ENCODE results near the gene KCNJ5.
A peak's percentile ranks its signal among the peaks of the same experiment; 100 is the strongest.

The KCNJ5 gene

DNA sequence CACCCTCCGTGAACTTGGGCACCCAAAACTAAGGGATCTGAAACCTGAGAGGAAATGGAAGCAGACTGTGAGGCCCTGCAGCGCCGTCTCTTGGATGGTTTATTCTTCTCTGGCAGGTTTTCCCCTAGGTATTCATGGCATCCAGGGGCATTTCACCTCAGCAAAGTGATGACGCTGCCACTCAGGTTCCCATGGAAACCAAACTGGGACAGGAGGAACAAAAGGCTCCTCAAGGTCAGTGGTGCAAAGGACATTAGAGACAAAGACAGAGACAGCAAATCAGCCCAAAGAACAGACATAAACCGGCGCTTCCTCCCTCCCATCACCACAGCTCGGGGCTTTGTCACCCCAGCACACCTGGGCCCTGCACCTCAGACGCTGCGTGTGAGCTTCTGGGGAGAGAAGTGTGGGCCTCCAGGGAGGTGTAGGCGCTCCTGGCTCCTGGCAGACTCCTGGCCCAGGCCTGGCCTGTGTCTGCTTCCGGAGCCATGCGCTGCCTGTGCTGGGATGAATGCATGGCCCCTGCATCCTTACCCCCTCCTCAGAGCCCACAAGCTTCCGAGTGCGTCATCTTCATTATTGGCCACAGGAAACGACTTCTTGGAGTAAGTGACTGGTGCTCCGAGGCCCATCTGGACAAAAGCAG is 45.6 kb downstream of the KCNJ5 start:
- DNase-seq, result no peak

DNA sequence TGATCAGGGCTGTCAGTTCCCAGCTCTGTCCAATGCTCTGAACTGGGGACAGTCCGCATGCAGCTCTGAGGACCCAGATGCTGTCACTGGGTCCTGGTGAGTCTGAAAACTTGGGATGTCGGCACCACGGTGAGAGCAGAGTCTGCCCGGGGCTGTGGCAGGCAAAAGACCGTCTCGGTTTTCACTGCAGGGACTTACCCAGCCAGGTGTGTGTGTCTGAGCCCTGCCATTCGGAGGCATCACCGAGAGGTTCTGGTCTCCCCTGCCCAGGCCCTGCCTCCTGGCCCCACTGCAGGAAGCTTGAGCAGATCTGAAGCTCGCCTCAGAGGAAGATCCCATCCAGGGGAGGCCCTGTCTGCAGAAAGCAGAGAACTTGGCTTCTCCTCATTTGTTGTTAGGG is 46.3 kb downstream of the KCNJ5 start:
- no peak for DNase-seq

DNA sequence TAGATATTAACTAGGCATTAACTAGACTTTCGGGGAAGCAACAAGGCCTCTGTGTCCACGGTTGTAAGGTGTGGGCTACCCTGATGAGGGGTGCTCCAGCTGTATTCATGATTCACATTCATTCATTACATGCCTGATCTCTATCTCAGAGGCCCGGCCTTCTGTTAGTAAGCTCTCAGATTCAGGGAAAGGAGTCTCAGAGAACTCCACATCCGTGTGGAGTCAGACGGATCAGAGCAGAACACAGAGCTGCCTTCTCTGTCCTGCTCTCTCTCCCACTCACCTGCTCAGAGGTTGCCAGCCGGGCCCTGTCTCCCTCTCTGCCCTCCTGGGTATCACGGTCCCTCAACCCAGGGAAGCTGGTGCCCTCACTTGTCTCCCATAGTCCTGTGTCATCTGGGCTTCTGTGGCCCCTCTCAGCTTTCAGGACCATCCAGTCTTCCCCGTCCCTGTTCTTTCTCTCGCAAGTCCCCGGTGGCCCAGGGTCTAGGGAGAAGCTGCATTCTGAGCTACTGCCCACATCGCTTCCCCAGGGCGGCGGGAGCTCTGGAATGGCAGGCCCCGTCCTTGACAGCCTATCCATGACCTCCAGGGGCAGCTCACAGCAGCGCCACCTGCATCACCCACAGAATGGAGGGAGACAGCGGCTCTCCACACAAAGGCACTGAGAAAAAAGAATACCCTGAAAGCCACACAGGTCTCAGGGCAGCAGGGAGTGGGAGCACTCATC is 47.2 kb downstream of the KCNJ5 start:
- DNase-seq, result no peak

DNA sequence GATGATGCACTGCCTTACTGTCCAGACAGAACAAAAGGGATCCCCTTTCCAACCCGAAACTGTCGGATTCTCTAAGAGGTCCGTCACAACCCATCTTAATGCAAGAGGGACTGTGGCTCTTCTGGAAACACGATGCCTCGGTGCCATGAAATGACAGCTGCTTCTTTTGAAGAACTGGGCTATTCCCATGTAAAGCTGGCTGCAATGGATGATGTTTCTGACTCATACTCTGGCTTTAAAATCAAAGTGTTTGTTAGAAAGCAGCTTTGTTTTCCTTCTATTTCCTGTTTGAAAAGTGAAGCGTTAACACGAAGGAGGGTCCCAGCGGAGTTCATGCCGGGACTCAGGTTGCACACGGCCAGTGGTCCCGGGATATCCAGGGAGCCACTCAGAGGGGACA is 48.4 kb downstream of the KCNJ5 start:
- DNase-seq, result no peak

DNA sequence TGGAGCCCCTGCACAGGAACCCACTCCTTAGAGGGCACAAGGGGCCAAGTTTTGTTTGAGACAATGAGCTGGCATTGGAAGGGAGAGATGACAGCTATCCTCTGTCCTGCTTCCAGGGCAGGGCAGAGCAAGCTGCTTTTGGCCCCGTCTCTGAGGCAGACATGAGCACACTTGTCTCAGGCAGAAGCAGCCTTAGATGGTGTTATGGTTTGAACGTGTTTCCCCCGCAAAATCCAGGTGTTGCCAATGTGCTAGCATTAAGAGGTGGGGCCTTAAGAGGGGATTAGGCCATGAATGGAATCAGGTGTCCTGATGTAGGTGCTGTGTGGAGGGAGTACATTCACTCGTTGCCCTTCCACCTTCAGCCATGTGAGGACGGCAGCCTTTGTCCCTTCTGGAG is 49.0 kb downstream of the KCNJ5 start:
- DNase-seq, result no peak

DNA sequence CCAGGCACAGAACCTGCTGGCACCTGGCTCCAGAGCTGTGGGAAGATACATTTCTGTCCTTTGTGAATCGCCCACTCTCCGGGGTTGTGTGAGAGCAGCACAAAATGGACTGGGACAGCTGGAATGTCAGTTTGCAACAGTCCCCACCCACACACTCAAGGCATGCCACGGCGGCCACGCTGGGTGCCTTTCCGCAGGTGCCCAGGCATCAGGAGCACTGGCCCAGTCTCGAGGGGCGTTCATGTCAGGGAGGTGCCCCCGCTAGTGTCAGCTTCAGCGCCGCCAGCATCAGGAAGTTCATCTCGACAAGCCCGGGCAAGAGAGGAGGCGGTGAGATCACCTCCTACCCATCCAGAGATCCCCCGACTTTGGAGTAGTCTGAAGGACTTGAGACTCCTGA is 49.4 kb downstream of the KCNJ5 start:
- DNase-seq, result no peak

DNA sequence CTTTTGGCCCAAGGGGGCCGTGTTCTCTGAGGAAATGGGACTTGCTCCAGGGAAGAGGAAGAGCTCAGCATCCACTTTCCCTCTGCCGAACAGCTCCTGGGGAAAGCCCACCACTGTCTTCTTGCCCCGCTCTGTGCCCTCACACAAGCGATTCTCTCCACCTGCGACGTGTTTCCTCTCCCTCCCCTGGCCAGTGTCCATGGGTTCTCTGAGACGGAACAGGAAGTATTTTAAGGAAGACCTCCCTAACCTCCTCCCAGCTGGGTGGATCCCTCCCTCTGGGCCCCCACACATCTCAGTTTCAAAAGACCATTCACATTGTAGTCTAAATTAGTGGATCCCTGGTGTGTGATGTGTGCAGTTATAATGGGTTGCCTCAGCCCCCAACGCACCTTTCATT is 50.0 kb downstream of the KCNJ5 start:
- DNase-seq, result no peak

DNA sequence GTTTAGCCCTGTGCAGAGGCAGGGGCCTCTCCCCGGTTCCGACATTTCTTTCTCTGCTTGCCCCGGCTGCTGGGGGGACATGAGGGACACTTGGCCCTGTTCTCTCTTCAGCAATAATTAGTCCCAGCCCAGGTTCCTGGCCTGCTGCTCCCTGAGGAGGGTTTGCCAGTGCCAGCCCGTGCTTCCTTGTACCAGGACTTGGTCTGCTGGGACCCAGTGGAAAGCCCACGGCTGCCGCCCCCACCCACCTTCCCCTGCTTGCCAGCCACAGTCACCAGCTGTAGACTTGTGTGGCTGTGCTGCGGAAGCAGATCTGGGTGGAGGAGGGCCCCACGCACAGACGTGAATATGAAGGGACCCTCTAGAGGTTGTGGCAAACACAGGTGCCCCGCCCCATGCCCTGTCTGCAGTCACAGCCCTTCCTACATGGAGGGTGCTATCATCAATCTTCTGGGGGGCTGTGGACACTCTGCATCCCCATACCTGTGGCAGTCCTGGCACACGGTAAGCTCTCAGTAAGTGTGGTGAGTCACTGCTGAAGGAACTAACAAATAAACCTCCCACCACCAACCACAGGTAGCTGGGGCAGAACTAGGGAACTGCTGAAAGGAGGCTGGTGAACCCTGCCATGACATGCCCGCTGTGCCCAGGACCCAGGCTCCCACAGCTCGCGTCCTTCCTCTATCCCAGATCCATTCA is 50.6 kb downstream of the KCNJ5 start:
- no peak for DNase-seq

DNA sequence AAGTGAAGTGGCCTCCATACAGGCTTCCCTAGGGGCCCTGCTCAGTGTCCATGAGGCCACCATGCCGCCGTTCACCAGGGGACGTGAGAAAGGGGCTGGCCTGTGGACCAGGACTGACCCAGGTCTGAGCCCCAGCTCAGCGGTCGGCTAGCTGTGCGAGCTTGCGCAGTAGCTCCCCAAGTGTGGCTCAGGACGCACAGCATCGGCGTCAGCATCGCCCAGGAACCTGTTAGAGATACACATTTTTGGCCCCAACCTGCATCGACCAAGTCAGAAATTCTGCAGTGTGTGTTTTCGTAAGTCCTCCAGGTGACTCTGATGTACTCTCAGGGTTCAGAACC is 51.1 kb downstream of the KCNJ5 start:
- DNase-seq, result no peak

DNA sequence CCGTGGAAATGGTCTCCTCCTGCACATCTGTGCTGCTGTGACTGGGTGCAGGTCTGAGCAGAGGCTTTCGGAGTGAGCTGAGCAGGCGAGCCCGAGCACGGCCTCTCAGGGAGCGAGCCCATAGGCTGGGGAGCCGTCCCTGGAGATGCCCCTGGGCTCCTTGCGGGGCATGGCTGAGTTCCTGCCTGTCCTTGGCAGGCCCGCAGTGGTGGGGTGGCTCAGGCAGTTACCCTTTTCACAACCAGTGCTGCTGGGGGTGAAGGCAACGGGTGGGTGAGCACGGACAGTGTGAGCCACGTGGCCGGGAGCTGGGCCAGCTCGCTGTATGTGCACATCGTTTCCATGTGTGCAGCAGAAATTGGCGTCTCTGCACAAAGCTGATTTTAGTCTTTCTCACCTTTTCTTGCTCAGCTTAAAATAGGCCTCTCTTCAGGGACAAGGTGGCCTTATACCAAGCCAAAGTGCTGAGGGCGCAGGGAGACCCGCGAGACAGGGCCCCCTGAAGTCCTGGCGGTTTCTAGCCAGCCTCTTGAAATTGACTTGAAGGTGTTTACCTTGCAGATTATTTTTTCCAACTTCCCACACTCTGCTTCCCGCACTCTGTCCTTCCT is 51.8 kb downstream of the KCNJ5 start, which contains the start of gene TP53AIP1:
TSS of gene TP53AIP1 (minus strand) at position 55 of the 611 bp plus-strand sequence. CDS start 5,053 bp downstream, outside the sequence.
- no peak for DNase-seq

DNA sequence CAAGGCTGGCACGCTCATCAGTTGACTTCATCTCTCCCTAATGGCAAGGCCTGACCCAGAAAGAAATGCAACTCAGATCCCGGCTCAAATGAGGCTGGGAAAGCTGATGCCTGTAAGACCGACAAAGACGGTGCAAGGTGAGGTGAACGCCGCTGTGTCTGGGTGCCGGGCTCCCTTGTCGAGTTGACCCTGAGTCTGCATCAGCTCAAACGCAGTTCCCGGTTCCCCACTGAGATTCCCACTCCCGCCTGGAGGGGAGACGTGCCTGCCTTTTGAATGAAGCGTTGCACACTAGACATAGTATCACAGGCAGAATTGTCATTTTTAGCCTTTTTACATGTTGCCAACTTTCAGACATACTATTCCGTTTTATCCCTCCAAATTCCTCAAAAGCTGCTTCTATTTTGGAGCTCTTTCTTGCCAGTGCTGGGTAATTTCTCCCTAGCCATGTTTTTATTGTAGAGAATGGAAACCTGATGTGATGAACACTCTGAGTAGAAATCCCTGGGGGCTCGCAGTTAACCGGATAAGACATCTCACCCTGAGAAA is 52.3 kb downstream of the KCNJ5 start:
- no peak for DNase-seq

DNA sequence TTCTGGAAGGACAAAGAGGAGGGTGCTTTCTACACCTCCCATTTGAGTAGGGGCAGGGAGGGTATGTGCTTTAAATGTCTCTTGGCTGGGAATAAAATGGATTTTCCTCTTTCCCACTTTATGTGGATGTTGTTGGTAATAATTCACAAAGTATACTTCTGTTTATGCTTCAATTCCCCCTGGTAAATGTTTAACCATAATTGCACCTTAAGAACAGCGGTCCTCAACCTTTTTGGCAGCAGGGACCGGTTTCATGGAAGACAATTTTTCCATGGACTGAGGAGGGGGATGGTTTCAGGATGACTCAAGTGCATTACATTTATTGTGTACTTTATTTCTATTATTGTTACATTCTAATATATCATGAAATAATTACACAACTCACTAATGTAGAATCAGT is 55.5 kb downstream of the KCNJ5 start:
- DNase-seq, result no peak

DNA sequence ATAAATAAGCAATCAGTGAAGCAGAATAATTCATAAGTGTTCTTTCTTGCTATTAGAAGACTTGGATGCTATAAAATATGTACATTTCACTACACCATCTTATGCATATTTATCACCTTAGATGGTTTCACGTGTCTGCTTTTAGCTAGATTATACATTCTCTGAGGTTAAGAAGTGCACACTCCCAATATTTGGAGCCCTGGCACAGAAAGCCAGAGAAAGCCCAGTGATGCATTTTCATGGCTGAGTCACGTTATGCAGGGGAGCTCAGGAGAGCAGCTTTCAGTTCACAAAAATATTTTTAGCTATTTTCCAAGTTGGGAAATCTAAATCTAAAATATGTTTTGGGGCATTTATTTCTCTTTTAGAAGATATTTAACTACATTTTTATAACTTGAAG is 56.6 kb downstream of the KCNJ5 start:
- no peak for DNase-seq

DNA sequence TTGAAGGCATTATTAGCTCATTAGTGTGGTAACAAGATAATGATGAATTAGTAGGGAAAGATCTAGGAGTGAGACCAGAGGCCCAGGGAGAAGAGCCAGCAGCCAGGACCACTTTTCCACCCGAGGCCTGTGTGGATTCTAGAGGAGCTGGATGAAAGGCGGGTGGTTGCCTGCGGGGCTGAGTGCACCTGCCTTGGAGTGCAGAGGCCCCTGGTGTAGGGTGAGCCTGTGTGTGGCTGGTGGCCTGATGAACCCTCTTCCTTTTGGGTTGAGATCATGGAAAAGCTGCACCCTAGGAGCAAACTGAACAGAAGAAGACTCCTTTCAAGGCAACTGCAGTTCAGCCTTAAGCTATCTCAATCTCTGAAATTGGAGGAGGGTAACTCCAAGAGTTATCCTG is 57.4 kb downstream of the KCNJ5 start:
- DNase-seq, result no peak

DNA sequence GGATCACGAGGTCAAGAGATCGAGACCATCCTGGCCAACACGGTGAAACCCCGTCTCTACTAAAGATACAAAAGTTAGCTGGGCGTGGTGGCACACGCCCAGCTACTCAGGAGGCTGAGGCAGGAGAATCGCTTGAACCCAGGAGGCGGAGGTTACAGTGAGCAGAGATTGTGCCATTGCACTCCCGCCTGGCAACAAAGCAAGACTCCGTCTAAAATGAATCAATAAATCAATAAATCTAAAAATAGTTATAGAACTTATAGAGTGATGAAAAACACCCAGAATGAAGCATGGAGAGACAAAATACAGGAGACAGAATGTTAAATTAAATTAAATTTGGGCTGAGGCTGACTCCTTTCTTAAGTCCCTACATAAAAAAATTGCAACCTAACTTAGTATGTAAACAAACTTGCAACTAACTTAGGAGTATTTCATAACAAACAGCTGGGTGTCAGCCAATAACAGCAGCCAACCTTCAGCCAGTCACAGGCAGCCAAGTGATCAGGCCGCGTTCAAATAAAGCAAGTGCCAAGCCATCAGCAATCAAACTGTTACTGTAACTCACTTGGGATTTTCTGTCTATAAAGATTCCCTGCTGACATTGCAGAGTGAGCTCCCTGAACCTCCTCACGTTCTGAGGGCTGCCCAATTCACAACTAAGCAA is 58.8 kb downstream of the KCNJ5 start:
- no peak for DNase-seq

DNA sequence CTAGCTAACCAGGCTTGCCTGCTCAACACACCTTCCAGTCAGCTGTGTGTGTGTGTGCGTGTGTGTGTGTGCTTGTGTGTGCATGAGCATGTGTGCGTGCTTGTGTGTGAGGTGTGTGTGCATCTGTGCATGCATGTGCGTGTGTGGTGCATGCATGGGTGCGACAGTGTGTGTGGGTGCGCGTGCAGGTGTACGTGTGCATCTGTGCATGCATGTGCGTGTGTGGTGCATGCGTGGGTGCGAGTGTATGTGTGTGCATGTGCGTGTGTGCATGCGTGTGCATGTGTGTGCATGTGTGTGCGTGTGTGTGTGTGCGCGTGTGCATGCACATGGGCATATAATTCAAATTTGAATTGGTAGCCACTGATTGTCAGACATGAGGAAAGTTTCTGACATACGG is 62.0 kb downstream of the KCNJ5 start:
- DNase-seq, result no peak

DNA sequence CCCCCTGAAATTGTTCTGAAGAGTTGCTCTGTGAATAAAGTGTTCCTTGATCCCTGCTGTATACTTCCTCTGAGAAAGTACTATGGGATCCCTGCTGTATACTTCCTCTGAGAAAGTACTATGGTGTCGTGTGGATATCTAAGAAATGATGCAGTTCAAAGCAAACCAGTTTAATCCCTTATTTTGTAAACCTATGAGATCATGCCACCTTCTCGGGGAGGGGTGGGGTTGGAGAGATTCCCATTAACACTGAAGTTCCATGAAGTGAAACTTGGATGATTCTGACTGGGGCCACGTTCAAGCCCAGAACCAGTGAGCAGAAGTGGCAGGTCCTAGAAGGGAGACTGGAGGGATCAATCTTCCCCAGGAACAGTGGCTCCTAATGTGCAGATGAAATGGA is 64.5 kb downstream of the KCNJ5 start:
- no peak for DNase-seq

DNA sequence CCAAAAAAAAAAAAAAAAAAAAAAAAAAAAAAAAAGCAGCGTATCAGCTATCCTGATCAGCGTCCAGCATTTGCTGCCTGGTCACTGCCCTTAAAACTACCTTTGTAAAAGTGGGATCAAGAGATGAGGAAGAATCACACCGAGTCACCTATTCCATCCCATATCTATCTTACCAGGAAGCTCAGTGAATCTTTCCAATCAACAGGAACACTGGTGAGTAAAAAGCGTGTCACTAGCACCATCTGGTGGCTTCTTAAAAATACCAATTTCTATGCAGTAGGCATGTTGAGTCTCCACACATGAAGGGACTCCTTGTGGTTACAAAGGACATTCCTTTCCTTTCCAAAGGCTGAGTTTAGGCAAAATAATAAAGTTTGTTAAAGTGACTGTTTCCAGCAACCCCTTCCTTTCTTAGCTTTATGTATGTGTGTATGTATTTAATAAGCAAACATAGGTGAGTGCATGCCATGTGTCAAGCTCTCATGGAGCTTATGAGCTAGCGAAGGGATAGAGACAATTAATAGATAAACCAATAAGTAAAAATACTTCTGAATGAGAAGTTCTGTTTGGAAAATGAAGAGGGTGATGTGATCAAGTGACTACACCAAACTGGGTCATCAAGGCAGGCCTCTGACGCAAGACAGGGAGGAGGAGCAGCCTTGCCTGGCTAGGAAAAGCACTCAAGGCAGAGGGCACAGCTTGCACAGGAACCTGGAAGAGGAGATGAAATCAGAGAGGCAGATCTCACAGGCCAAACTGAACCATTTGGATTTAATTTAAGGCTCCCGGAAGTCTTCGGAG is 65.4 kb downstream of the KCNJ5 start:
- DNase-seq, result peak; percentile 69

DNA sequence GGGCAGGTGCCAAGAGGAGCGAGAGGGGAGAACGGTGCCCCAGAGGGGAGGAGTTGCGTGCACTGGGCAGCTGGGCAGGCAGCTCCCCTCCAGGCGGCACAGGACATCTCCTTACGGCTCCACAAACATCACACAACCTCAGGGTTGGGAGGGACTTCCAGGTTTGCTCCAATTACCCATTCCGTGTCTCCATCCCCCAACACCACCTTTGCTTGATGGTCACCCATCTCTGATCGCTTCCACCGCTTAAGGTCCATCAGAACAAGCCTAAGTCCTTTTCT is 66.0 kb downstream of the KCNJ5 start:
- no peak for DNase-seq

DNA sequence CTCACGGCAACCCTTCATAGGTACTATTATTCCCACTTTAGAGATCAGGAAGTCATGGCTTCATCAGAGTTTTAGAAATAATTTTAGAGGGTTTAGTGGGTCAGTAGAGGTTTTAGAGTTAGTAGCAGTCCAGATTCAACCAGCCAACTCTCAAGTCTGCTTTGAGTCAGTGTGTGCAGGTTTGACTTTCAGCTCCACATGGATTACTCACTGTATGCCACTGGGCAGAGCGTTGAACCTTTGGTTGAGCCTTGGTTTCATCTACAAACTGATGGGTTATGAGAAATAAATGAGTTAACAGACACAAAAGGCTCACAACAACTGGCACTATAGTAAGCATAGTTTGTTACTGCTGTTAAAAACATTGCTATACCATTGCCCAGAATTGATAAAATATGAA is 70.5 kb downstream of the KCNJ5 start:
- no peak for DNase-seq

DNA sequence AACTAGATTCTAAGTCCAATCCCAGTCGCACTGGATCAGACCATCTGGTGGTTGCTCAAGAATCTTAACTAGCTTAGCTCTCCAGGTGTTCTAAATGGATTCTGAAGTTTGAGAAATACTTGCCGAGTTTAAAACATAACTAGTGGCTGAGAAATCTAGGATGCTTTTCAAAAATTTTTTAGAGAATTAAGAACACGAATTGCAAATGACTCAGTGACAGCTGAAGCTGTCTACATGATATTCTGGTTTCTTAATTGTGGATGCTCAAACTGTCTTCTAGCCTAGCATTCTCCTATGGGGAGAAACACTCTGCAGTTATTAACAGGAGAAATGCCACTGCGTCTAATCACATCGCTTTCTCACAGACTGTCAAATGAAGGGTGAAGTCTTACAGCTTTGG is 71.7 kb downstream of the KCNJ5 start:
- DNase-seq, result no peak

DNA sequence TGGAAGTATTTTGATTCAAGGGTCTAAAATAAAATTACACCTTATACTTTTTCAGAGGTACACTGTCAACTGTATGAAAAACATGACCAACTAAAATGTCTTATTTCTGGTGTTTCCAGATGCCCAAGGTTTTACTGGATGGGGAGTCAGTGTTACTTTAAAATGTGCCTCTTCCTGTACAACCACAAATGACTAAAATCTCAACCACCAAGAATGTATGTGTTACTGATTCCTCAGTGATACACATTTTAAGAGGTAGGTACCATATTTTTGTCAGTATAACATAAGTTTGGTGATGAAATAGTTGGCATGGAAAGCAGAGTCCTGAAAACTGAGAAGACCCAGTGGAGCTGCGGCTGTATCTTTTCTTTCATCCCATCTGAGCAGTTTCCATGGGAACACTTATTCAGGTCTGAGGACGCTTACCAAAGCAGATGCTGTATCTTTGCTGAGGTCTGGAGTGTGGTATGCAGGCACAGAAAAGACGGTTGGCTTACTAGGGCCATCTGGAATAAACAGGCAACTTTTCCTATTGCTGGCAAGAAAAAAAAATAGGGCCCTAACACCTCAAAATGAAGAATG is 72.7 kb downstream of the KCNJ5 start:
- no peak for DNase-seq
